GM21825 (cell line): ENCODE data around the gene USF1.
"Not testable (repeated sequence)": the region's sequence is repeated elsewhere in the genome, so short reads cannot be mapped to it uniquely, and the experiment has no call there.

ENCODE experiments used
- ATAC-seq: cut with Tn5 transposase; IDR thresholded peaks from one replicate; pipeline ENCODE4 v1.9.1; 2021; ENCODE audit warnings: mild to moderate bottlenecking, moderate library complexity; ENCODE audit not compliant: unreplicated experiment

Gene USF1

DNA sequence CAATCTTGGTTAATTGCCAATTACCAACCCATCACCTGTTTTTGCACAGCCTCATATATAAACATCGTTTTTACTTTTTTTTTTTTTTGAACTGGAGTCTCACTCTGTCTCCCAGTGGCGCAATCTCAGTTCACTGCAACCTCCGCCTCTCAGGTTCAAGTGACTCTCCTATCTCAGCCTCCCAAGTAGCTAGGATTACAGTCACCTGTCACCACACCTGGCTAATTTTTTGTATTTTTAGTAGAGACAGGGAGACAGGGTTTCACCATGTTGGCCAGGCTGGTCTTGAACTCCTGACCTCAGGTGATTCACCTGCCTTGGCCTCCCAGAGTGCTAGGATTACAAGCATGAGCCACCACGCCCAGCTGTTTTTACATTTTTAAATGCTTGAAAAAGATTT is 53.7 kb downstream of the USF1 start:
- ATAC-seq: not testable (repeated sequence)
